SU-DHL-6 (cell line): ENCODE measurements around the gene TBX19.

Experiments used
- H2AFZ ChIP-seq: fragments of 200-600 bp; sonication (generic); 2 replicates; pipeline ENCODE4 v1.6.1; 2014; ENCODE audit warnings: low read depth, mild to moderate bottlenecking, moderate library complexity, mixed read lengths, antibody characterized with exemption, low read length; ENCODE audit not compliant: severe bottlenecking
- H3F3A ChIP-seq: fragments of 200-600 bp; shearing (Covaris generic); 2 replicates; pipeline ENCODE4 v1.6.0; 2016; ENCODE audit warnings: antibody characterized with exemption, mild to moderate bottlenecking; ENCODE audit not compliant: insufficient read depth
- H3K27ac ChIP-seq: fragments of 200-600 bp; sonication (generic); 2 replicates; pipeline ENCODE4 v1.5.1; 2016; ENCODE audit warnings: low read depth, mild to moderate bottlenecking, low read length, moderate library complexity, mixed read lengths
- H3K27me3 ChIP-seq: fragments of 200-600 bp; sonication (generic), shearing (Covaris generic); 2 replicates; pipeline ENCODE4 v1.6.0; 2014; ENCODE audit warnings: mild to moderate bottlenecking, low read length
- H3K36me3 ChIP-seq: fragments of 200-600 bp; sonication (generic); 2 replicates; pipeline ENCODE4 v1.6.1; 2014; ENCODE audit warnings: mild to moderate bottlenecking, low read length, mixed read lengths
- H3K4me2 ChIP-seq: fragments of 300-600, 200-600 bp; shearing (Covaris generic), sonication (generic); 2 replicates; pipeline ENCODE4 v1.6.0; 2014; ENCODE audit warnings: low read length, low read depth, mild to moderate bottlenecking; ENCODE audit not compliant: poor library complexity, severe bottlenecking
- H3K4me3 ChIP-seq: fragments of 200-600 bp; sonication (generic); 2 replicates; pipeline ENCODE4 v1.5.1; 2014; ENCODE audit warnings: antibody characterized with exemption, low read length, mild to moderate bottlenecking, mixed read lengths; ENCODE audit not compliant: insufficient read depth, poor library complexity, severe bottlenecking
- H3K79me2 ChIP-seq: fragments of 200-600 bp; sonication (generic); 2 replicates; pipeline ENCODE4 v1.6.1; 2014; ENCODE audit warnings: mild to moderate bottlenecking, low read length, moderate library complexity; ENCODE audit not compliant: insufficient read depth
- H3K9ac ChIP-seq: fragments of 200-600 bp; sonication (generic); 2 replicates; pipeline ENCODE4 v1.7.0; 2014; ENCODE audit warnings: mild to moderate bottlenecking, low read length
- H3K9me2 ChIP-seq: fragments of 200-600 bp; sonication (generic); replicated peaks from 2 replicates; pipeline ENCODE4 v1.6.1; 2014; ENCODE audit warnings: low read length; ENCODE audit not compliant: insufficient read depth
- H3K9me3 ChIP-seq: fragments of 200-600 bp; sonication (generic); 2 replicates; pipeline ENCODE4 v1.6.1; 2014; ENCODE audit warnings: low read length, mixed read lengths; ENCODE audit not compliant: insufficient read depth
- H4K20me1 ChIP-seq: fragments of 200-600 bp; sonication (generic); 2 replicates; pipeline ENCODE4 v1.6.1; 2014; ENCODE audit warnings: low read depth, mild to moderate bottlenecking, antibody characterized with exemption, low read length, moderate library complexity, mixed read lengths
- CTCF ChIP-seq: fragments of 200-600 bp; sonication (generic); IDR thresholded peaks from one replicate; pipeline ENCODE4 v1.5.1; 2017; ENCODE audit warnings: antibody characterized with exemption, mild to moderate bottlenecking, low read length, moderate library complexity; ENCODE audit not compliant: insufficient read depth, poor library complexity, severe bottlenecking
- EZH2phosphoT487 ChIP-seq: fragments of 200-600 bp; sonication (generic), shearing (Covaris generic); conservative IDR thresholded peaks from 2 replicates; pipeline ENCODE4 v1.6.1; 2018; ENCODE audit warnings: mild to moderate bottlenecking, antibody characterized with exemption, low read length, moderate library complexity, mixed read lengths

The TBX19 gene

GRCh38 chr1:168256164-168256563, 24.5 kb upstream of the TBX19 start:
- Histone ChIP-seq H3K27ac (no peak overlapping the region), H3K9me2 (no peaks in the 10 kb centered on the region), H3K4me3 (no peak overlapping the region), H3F3A (no peaks in the 10 kb centered on the region; the same call in 1 of the 2 replicates), H3K36me3 (peaks cover 18% of the 10 kb centered on the region), H3K9me3 (peaks cover 3% of the 10 kb centered on the region; the same call in 1 of the 2 replicates), H3K27me3 (no peaks in the 10 kb centered on the region), H3K4me2 (no peak overlapping the region), H4K20me1 (no peaks in the 10 kb centered on the region), H2AFZ (no peak overlapping the region), H3K9ac (no peak overlapping the region), H3K79me2 (peaks cover 11% of the 10 kb centered on the region; the same call in 1 of the 2 replicates)
- TF ChIP-seq EZH2phosphoT487 (no peak), CTCF (no peak)

DNA sequence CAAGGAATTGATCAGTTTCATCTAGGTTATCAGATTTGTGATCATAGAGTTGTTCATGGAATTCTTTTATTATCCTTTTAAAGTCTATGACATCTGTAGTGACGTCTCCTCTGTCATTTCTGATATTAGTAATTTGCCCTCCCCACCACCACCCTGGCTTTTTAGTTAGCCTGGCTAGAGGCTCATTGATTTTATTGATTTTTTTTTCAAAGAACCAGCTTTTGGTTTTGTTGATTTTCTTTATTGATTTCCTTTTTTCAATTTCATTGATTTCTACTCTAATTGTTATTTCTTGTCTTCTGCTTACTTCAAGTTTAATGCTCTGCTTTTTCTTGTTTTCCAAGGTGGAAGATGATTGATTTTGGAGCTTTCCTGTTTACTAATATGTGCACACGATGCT, 23.3 kb upstream of the TBX19 start:
- H2AFZ ChIP-seq = no peak overlapping the region
- no peak overlapping the region for H3K27ac ChIP-seq
- no peaks in the 10 kb centered on the region for H4K20me1 ChIP-seq
- H3K36me3 ChIP-seq = peaks cover 14% of the 10 kb centered on the region
- TF ChIP-seq CTCF (no peak), EZH2phosphoT487 (no peak)
- H3F3A ChIP-seq = no peaks in the 10 kb centered on the region
- H3K9ac ChIP-seq = no peak overlapping the region
- no peak overlapping the region for H3K4me3 ChIP-seq
- peaks cover 8% of the 10 kb centered on the region; the same call in 1 of the 2 replicates for H3K79me2 ChIP-seq
- no peaks in the 10 kb centered on the region for H3K27me3 ChIP-seq
- no peaks in the 10 kb centered on the region for H3K9me2 ChIP-seq
- no peak overlapping the region for H3K4me2 ChIP-seq
- peaks cover 3% of the 10 kb centered on the region; the same call in 1 of the 2 replicates for H3K9me3 ChIP-seq

DNA sequence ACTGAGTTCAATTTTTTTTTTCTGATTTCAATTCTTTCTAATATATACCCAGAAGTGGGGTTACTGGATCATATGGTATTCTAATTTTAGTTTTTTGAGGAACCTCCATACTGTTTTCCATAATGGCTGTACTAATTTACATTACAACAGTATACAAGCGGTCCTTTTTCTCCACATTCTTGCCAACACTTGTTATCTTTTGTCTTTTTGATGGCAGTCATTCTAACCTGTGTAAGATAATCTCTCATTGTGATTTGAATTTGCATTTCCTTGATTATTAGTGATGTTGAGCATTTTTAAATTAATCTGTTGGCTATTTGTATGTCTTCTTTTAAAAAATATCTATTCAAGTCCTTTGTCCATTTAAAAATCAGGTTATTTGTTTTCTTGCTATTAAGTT, 21.1 kb upstream of the TBX19 start:
- H3K27ac ChIP-seq = no peak overlapping the region
- TF ChIP-seq CTCF = no peak
- TF ChIP-seq EZH2phosphoT487 = no peak
- H2AFZ ChIP-seq = no peak overlapping the region
- H4K20me1 ChIP-seq = no peaks in the 10 kb centered on the region
- no peaks in the 10 kb centered on the region for H3K9me2 ChIP-seq
- H3F3A ChIP-seq = no peaks in the 10 kb centered on the region
- H3K27me3 ChIP-seq = no peaks in the 10 kb centered on the region
- H3K9me3 ChIP-seq = peaks cover 3% of the 10 kb centered on the region; the same call in 1 of the 2 replicates
- H3K4me3 ChIP-seq = no peak overlapping the region
- no peak overlapping the region for H3K9ac ChIP-seq
- no peak overlapping the region for H3K4me2 ChIP-seq
- H3K36me3 ChIP-seq = peaks cover 24% of the 10 kb centered on the region
- peaks cover 8% of the 10 kb centered on the region; the same call in 1 of the 2 replicates for H3K79me2 ChIP-seq
